Heart left ventricle (tissue), 16 donors: ENCODE data around the gene ITGA6. TPM values are rescaled to one million over a fixed set of nuclear protein-coding genes. Genes with fewer than 3 reads are reported as not detected.
"Not testable (repeated sequence)": the region's sequence is repeated elsewhere in the genome, so short reads cannot be mapped to it uniquely, and the experiment has no call there.

Source experiments
- ATAC-seq, 4 donors: fragments of 200-7000 bp; cut with Tn5 transposase; one replicate each; pipeline ENCODE4 v1.9.1; 2020 to 2022; ENCODE audit warnings: moderate library complexity in 4 of 4, mild to moderate bottlenecking in 3 of 4, moderate number of reproducible peaks in 1 of 4
- DNase-seq, 5 donors: peaks; one replicate each; pipeline ENCODE4 v3.0.0-alpha.2; 2020
- H3K27ac ChIP-seq, 12 donors: fragments of 200-600 bp; sonication (generic) in 4 of 12; one replicate each; pipeline versions ENCODE4 v1.5.0 to v1.8.0; 2016 to 2022; ENCODE audit warnings: mild to moderate bottlenecking in 2 of 12
- H3K27me3 ChIP-seq, 9 donors: fragments of 200-600 bp; sonication (generic) in 2 of 9; one replicate each; pipeline versions ENCODE4 v1.5.1 to v1.8.0; 2016 to 2022; ENCODE audit warnings: mild to moderate bottlenecking in 3 of 9
- H3K36me3 ChIP-seq, 9 donors: fragments of 200-600 bp; sonication (generic) in 2 of 9; one replicate each; pipeline versions ENCODE4 v1.5.0 to v1.8.0; 2018 to 2022; ENCODE audit warnings: mild to moderate bottlenecking in 2 of 9
- H3K4me1 ChIP-seq, 12 donors: fragments of 200-600 bp; sonication (generic) in 4 of 12; one replicate each; pipeline versions ENCODE4 v1.5.0 to v1.8.0; 2016 to 2022; ENCODE audit warnings: mild to moderate bottlenecking in 3 of 12
- H3K4me3 ChIP-seq, 12 donors: fragments of 200-600 bp; sonication (generic) in 4 of 12; one replicate each; pipeline versions ENCODE4 v1.5.0 to v1.8.0; 2017 to 2022; ENCODE audit warnings: mild to moderate bottlenecking in 9 of 12, moderate library complexity in 4 of 12
- H3K9me3 ChIP-seq, 12 donors: fragments of 200-600 bp; sonication (generic) in 4 of 12; one replicate each; pipeline versions ENCODE4 v1.5.0 to v1.8.0; 2016 to 2022; ENCODE audit warnings: mild to moderate bottlenecking in 1 of 12
- POLR2A ChIP-seq, 2 donors: fragments of 450-650 bp; IDR thresholded peaks; one replicate each; pipeline ENCODE4 v1.6.1; 2017; ENCODE audit warnings: antibody characterized with exemption in 2 of 2, mild to moderate bottlenecking in 2 of 2, moderate library complexity in 2 of 2
- WGBS, 4 donors: extraction: QIAGEN DNeasy Blood & Tissue Kit in 2 of 4; methylation state at CpG; one replicate each; pipeline versions ENCODE4 v1.1.5 to v1.1.7; 2013 to 2018; 5-methylcytosine and 5-hydroxymethylcytosine counted together
- intact Hi-C, 10 donors: fragments of 100-400 bp; cut with DNase I; formaldehyde crosslinking; loops; one replicate each; pipeline versions ENCODE4 v1.11.1 to v1.14.2; 2022
- polyA plus RNA-seq, 2 donors: library from polyadenylated mRNA; stranded (reverse); fragments of 200-250 nt; gene quantifications; one replicate each; pipeline ENCODE4 v1.2.3, GENCODE V29; 2013
- total RNA-seq, 9 donors: library from RNA; depleted of rRNA in 2 of 9; stranded (reverse); fragments of >200 nt in 2 of 9; fragmentation: NEBNext Ultra II Directional in 3 of 9; extraction: Animal tissue kit (Norgen Biotek cat#: 25700) in 3 of 9; gene quantifications; one replicate each; pipeline versions ENCODE4 v1.1.0 to v1.2.4, GENCODE V29; 2016 to 2023
- TF ChIP-seq, protein P1 (sequence below), 12 donors: fragments of 200-600 bp; sonication (generic) in 4 of 12; IDR thresholded peaks; one replicate each; pipeline versions ENCODE4 v1.5.0 to v1.8.0; 2018 to 2022; ENCODE audit warnings: antibody characterized with exemption in 12 of 12, mild to moderate bottlenecking in 5 of 12
- donor health status: ischemic (EF 13 %, LVEDD 7.1; RV severe dilation, severe dysfunction).
- donor health status: healthy with polysubstance abuse.
- donor health status: DM: no; HTN: yes; CAD: no.
- donor health status: DM: no; HTN: no; CAD: no.
- donor health status: ischemic (EF 25% LVEDD 6.9; RV normal size, moderate dysfunction).
- donor health status: ischemic (EF 25% LVEDD 5.7; RV mildly dilated, moderate dysfunction).
- donor health status: healthy.
- donor health status: DM: yes; HTN: yes; CAD: no.
- donor health status: ischemic (EF 35%, LVEDD 5.7; RV mildly dilated, moderate dysfunction).
- donor health status: nonischemic (EF 11% LVEDD 7.7; RV severe dilation, severe dysfunction).
- donor health status: DM: yes; HTN: yes; CAD: no.
- donor health status: PGD.
- donor health status: ischemic (EF 29% LVEDD 5.4; RV normal size, mild dysfunction).
- donor health status: nonischemic (EF 23%, LVEDD 6.1; RV moderate dilation, normal function).

The ITGA6 gene
- total and polyA plus RNA-seq, 11 donors, result 11.8 to 84.8 (median 50.6) TPM

DNA sequence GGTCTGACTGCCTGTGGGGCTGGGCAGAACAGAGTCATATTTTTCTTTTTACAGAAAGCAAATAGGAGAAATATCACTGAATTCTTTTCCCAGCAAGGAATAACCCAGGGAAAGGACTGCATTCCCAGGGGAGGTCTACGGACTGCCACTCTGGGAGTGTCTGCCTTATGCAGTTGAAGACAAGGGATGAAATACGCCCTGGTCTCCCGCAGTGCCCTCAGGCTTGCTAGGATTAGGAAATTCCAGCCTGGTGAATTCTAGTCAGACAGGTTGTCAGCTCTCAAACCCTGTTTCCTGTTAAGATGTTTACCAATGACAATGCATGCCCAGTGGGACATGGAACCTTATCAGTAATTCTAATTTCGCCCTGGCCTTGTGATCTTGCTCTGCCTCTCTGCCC, 98.2 kb downstream of the ITGA6 start:
- H3K36me3 ChIP-seq, result no peaks in the 10 kb centered on the region
- H3K4me1 ChIP-seq, result no peaks in the 10 kb centered on the region
- peaks cover 0 to 41% (median 9%) of the 10 kb centered on the region in 12 donors for H3K9me3 ChIP-seq
- intact Hi-C loops, result no loop called here
- TF ChIP-seq, protein P1, sequence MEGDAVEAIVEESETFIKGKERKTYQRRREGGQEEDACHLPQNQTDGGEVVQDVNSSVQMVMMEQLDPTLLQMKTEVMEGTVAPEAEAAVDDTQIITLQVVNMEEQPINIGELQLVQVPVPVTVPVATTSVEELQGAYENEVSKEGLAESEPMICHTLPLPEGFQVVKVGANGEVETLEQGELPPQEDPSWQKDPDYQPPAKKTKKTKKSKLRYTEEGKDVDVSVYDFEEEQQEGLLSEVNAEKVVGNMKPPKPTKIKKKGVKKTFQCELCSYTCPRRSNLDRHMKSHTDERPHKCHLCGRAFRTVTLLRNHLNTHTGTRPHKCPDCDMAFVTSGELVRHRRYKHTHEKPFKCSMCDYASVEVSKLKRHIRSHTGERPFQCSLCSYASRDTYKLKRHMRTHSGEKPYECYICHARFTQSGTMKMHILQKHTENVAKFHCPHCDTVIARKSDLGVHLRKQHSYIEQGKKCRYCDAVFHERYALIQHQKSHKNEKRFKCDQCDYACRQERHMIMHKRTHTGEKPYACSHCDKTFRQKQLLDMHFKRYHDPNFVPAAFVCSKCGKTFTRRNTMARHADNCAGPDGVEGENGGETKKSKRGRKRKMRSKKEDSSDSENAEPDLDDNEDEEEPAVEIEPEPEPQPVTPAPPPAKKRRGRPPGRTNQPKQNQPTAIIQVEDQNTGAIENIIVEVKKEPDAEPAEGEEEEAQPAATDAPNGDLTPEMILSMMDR (IDR thresholded peaks at IDR 0.05), result no peak
- TF ChIP-seq POLR2A (IDR thresholded peaks at IDR 0.05), result no peak
- no peak for ATAC-seq
- DNase-seq, result no peak
- no peak overlapping the region for H3K4me3 ChIP-seq
- no peak overlapping the region for H3K27ac ChIP-seq
- H3K27me3 ChIP-seq, result no peaks in the 10 kb centered on the region
- WGBS, 4 donors, result 92 to 97% (median 95%) methylated on average over 4 of the region's 4 CpGs

DNA sequence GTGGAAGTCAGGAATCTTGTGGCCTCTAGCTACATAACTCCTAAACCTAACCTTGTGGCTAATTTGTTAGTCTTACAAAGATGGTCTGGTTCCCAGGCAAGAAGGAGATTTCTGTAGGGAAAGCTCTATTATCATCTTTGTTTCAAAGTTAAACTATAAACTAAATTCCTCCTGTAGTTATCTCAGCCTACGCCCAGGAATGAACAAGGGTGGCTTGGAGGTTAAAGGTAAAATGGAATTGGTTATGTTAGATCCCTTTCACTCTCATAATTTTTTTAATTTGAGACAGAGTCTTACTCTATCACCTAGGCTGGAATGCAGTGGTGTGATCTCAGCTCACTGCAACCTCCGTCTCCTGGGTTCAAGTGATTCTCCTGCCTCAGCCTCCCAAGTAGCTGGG, 103.9 kb downstream of the ITGA6 start:
- no peaks in the 10 kb centered on the region for H3K4me1 ChIP-seq
- no peak overlapping the region for H3K4me3 ChIP-seq
- H3K27ac ChIP-seq, result no peak overlapping the region
- H3K9me3 ChIP-seq, result peaks cover 0 to 28% (median 1%) of the 10 kb centered on the region in 12 donors
- TF ChIP-seq, protein P1 (IDR thresholded peaks at IDR 0.05), result no peak
- no peak for TF ChIP-seq POLR2A (IDR thresholded peaks at IDR 0.05)
- H3K27me3 ChIP-seq, result no peaks in the 10 kb centered on the region
- DNase-seq, result no peak
- no peaks in the 10 kb centered on the region for H3K36me3 ChIP-seq
- intact Hi-C loops, result no loop called here
- 95 to 100% (median 98%) methylated on average over 2 of the region's 2 CpGs for WGBS, 4 donors
- no peak for ATAC-seq

DNA sequence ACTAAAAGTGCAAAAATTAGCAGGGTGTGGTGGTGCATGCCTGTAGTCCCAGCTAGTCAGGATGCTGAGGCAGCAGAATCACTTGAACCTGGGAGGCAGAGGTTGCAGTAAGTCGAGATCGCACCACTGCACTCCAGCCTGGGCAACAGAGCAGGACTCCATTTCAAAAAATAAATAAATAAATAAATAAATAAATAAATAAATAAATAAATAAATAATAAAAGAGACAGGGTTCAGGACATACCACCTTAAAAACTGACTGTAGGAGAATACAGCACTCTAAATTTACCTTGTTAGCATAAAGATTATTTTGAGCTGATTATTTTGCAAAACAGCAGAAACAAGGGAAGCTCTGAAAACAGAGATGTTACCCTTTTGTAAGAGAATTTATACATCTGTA, 105.1 kb downstream of the ITGA6 start:
- H3K36me3 ChIP-seq, H3K27ac ChIP-seq, intact Hi-C loops, DNase-seq, ATAC-seq, H3K27me3 ChIP-seq, H3K4me1 ChIP-seq, H3K4me3 ChIP-seq: not testable (repeated sequence)
- 97 to 100% (median 98%) methylated on average over 2 of the region's 2 CpGs for WGBS, 4 donors
- H3K9me3 ChIP-seq, result peaks cover 0 to 18% (median 0%) of the 10 kb centered on the region in 12 donors

DNA sequence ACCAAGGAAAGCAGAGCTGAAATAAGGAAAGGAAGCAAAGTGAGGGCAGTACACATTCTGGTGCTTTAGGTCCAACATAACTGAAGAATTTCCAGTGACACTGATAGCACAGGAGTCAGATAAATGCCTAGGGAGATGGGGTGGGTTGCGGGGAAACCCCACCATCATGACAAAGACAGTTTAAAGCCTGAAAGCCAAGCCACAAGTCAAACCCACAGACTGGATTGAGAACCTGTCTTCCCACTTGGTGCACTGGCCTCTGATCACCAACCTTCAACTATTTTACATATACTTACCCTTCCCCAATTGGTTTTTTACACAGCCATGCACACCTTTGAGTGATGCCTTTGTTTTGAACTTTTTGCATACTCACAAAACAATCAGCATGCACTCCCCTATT, 106.3 kb downstream of the ITGA6 start:
- Histone ChIP-seq H3K27me3 (no peaks in the 10 kb centered on the region), H3K36me3 (no peaks in the 10 kb centered on the region), H3K4me1 (no peaks in the 10 kb centered on the region), H3K9me3 (peaks cover 0 to 13% (median 0%) of the 10 kb centered on the region in 12 donors), H3K27ac (no peak overlapping the region), H3K4me3 (no peak overlapping the region)
- no peak for DNase-seq
- 88 to 100% (median 97%) methylated on average over 1 of the region's 1 CpG for WGBS, 4 donors
- ATAC-seq, result no peak
- intact Hi-C loops, result no loop called here
- no peak for TF ChIP-seq POLR2A (IDR thresholded peaks at IDR 0.05)
- TF ChIP-seq, protein P1 (IDR thresholded peaks at IDR 0.05), result no peak

DNA sequence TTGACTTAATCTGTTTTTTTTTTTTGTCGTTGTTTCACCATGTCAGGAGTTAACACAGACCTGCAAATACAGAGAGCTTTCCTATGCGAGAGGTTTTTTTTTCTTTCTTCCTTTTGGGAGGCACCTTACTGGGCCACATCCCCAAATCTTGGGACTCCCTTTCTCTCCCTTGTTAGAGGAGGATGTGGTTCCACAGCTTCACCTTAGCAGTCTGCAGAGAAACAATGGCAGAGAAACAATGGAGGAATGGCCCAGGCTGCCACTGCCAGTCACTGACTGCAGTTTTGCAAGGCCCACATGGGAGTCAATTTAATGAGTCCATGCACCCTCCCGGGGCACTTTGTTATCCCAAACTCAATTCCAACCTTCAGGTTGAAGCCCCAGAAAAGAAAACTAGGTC, 107.7 kb downstream of the ITGA6 start:
- 91 to 96% (median 94%) methylated on average over 3 of the region's 3 CpGs for WGBS, 4 donors
- H3K4me3 ChIP-seq, result no peak overlapping the region

DNA sequence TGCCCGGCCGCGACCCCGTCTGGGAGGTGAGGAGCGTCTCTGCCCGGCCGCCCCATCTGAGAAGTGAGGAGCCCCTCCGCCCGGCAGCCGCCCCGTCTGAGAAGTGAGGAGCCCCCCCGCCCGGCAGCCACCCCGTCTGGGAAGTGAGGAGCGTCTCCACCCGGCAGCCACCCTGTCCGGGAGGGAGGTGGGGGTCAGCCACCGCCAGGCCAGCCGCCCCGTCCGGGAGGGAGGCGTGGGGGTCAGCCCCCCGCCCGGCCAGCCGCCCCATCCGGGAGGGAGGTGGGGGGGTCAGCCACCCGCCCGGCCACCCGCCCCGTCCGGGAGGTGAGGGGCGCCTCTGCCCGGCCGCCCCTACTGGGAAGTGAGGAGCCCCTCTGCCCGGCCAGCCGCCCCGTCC, 110.5 kb downstream of the ITGA6 start:
- H3K27me3 ChIP-seq, H3K27ac ChIP-seq, H3K4me3 ChIP-seq, ATAC-seq, H3K4me1 ChIP-seq, DNase-seq, H3K36me3 ChIP-seq, intact Hi-C loops: not testable (repeated sequence)
- peaks cover 0 to 15% (median 0%) of the 10 kb centered on the region in 12 donors for H3K9me3 ChIP-seq
- WGBS, 4 donors, result 89 to 94% (median 93%) methylated on average over 7 to 32 of the region's 37 CpGs

More for the DNA sequence above, 107.7 kb downstream of the ITGA6 start:
- intact Hi-C loops, result no loop called here
- DNase-seq, result no peak
- no peaks in the 10 kb centered on the region for H3K4me1 ChIP-seq
- H3K27me3 ChIP-seq, result no peaks in the 10 kb centered on the region
- no peak for TF ChIP-seq POLR2A (IDR thresholded peaks at IDR 0.05)
- TF ChIP-seq, protein P1 (IDR thresholded peaks at IDR 0.05), result no peak
- no peaks in the 10 kb centered on the region for H3K36me3 ChIP-seq
- H3K27ac ChIP-seq, result no peak overlapping the region
- peaks cover 0 to 15% (median 0%) of the 10 kb centered on the region in 12 donors for H3K9me3 ChIP-seq
- ATAC-seq, result no peak
